ENCODE results near the gene GAGE2A.
"Not testable (repeated sequence)": the region's sequence is repeated elsewhere in the genome, so short reads cannot be mapped to it uniquely, and the experiment has no call there.

The GAGE2A gene, protein sequence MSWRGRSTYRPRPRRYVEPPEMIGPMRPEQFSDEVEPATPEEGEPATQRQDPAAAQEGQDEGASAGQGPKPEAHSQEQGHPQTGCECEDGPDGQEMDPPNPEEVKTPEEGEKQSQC

DNA sequence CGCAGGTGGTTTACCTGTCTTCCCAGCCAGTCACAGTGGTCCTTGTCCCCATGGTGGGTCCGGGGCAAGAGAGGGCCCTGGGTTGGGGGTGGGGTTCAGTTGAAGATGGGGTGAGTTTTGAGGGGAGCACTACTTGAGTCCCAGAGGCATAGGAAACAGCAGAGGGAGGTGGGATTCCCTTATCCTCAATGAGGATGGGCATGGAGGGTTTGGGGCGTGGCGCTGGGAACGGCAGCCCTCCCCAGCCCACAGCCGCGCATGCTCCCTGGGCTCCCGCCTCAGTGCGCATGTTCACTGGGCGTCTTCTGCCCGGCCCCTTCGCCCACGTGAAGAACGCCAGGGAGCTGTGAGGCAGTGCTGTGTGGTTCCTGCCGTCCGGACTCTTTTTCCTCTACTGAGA is at the start of gene GAGE2A:
GAGE2A (plus strand) TSS at position 301 of the 400 bp plus-strand sequence. CDS start 1,155 bp downstream, outside the sequence.
- not testable (repeated sequence) for H2AFZ ChIP-seq (ENCODE audit: low read depth, low read length); H3K4me2 ChIP-seq (ENCODE audit: low read length); H3K27ac ChIP-seq (ENCODE audit: low read length); H3K9me3 ChIP-seq (ENCODE audit: insufficient read depth, low read length); H4K20me1 ChIP-seq (ENCODE audit: insufficient read depth, low read length); H3K79me2 ChIP-seq (ENCODE audit: low read length); H3K27me3 ChIP-seq (ENCODE audit: low read depth, low read length); H3K36me3 ChIP-seq (replicated peaks; ENCODE audit: low read depth, low read length); H3K4me1 ChIP-seq (ENCODE audit: low read length); H3K4me3 ChIP-seq (ENCODE audit: low read length); H3K9ac ChIP-seq (ENCODE audit: low read length)

GRCh38 chrX:49541433-49541832 is 47.9 kb upstream of the GAGE2A start, which contains the start of gene GAGE12D:
Gene GAGE12D (plus strand): TSS chrX:49541733. CDS start chrX:49542888, 1,155 bp downstream.
- not testable (repeated sequence) for H4K20me1 ChIP-seq (ENCODE audit: insufficient read depth, low read length); H3K4me3 ChIP-seq (ENCODE audit: low read length); H3K9me3 ChIP-seq (ENCODE audit: insufficient read depth, low read length)

DNA sequence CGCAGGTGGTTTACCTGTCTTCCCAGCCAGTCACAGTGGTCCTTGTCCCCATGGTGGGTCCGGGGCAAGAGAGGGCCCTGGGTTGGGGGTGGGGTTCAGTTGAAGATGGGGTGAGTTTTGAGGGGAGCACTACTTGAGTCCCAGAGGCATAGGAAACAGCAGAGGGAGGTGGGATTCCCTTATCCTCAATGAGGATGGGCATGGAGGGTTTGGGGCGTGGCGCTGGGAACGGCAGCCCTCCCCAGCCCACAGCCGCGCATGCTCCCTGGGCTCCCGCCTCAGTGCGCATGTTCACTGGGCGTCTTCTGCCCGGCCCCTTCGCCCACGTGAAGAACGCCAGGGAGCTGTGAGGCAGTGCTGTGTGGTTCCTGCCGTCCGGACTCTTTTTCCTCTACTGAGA is 38.3 kb upstream of the GAGE2A start, which contains the start of gene GAGE12E:
GAGE12E (plus strand) TSS at position 301 of the 400 bp plus-strand sequence. CDS start 1,155 bp downstream, outside the sequence.
- not testable (repeated sequence) for H3K4me3 ChIP-seq (ENCODE audit: low read length); H3K27me3 ChIP-seq (ENCODE audit: low read depth, low read length)

More at GRCh38 chrX:49541433-49541832, 47.9 kb upstream of the GAGE2A start, which contains the start of gene GAGE12D:
- H3K36me3 ChIP-seq (replicated peaks; ENCODE audit: low read depth, low read length); H3K4me2 ChIP-seq (ENCODE audit: low read length); H3K9ac ChIP-seq (ENCODE audit: low read length); H2AFZ ChIP-seq (ENCODE audit: low read depth, low read length); H3K27ac ChIP-seq (ENCODE audit: low read length); H3K79me2 ChIP-seq (ENCODE audit: low read length); H3K27me3 ChIP-seq (ENCODE audit: low read depth, low read length); H3K4me1 ChIP-seq (ENCODE audit: low read length): not testable (repeated sequence)

DNA sequence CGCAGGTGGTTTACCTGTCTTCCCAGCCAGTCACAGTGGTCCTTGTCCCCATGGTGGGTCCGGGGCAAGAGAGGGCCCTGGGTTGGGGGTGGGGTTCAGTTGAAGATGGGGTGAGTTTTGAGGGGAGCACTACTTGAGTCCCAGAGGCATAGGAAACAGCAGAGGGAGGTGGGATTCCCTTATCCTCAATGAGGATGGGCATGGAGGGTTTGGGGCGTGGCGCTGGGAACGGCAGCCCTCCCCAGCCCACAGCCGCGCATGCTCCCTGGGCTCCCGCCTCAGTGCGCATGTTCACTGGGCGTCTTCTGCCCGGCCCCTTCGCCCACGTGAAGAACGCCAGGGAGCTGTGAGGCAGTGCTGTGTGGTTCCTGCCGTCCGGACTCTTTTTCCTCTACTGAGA is 28.8 kb upstream of the GAGE2A start, which contains the start of gene GAGE12F:
GAGE12F (plus strand) TSS at position 301 of the 400 bp plus-strand sequence. CDS start 1,155 bp downstream, outside the sequence.
- not testable (repeated sequence) for H3K36me3 ChIP-seq (replicated peaks; ENCODE audit: low read depth, low read length); H3K27ac ChIP-seq (ENCODE audit: low read length); H3K4me3 ChIP-seq (ENCODE audit: low read length); H3K9me3 ChIP-seq (ENCODE audit: insufficient read depth, low read length); H2AFZ ChIP-seq (ENCODE audit: low read depth, low read length); H3K4me2 ChIP-seq (ENCODE audit: low read length); H3K4me1 ChIP-seq (ENCODE audit: low read length); H4K20me1 ChIP-seq (ENCODE audit: insufficient read depth, low read length); H3K79me2 ChIP-seq (ENCODE audit: low read length); H3K9ac ChIP-seq (ENCODE audit: low read length); H3K27me3 ChIP-seq (ENCODE audit: low read depth, low read length)

More for the DNA sequence above, 38.3 kb upstream of the GAGE2A start, which contains the start of gene GAGE12E:
- not testable (repeated sequence) for H3K9me3 ChIP-seq (ENCODE audit: insufficient read depth, low read length); H3K9ac ChIP-seq (ENCODE audit: low read length); H3K36me3 ChIP-seq (replicated peaks; ENCODE audit: low read depth, low read length); H2AFZ ChIP-seq (ENCODE audit: low read depth, low read length); H3K4me1 ChIP-seq (ENCODE audit: low read length); H3K79me2 ChIP-seq (ENCODE audit: low read length); H3K27ac ChIP-seq (ENCODE audit: low read length); H4K20me1 ChIP-seq (ENCODE audit: insufficient read depth, low read length); H3K4me2 ChIP-seq (ENCODE audit: low read length)

DNA sequence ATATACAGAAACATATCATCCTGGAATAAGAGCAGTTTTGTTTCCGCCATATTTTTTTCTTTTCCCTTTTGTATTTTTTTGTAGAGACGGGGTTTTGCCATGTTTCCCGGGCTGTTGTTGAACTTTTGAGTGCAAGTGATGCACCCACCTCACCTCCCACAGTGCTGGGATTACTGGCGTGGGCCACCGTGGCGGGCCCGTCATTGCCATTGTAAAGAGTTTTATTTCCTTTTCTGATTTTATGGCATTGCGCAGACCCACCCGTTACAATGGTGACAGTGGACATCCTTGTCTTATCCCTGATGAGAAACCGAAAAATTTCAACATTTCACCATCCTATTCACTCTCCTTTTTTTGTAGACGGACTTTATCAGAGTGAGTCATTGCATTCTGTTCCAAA is 20.6 kb upstream of the GAGE2A start:
- not testable (repeated sequence) for H2AFZ ChIP-seq (ENCODE audit: low read depth, low read length); H3K36me3 ChIP-seq (replicated peaks; ENCODE audit: low read depth, low read length); H3K9me3 ChIP-seq (ENCODE audit: insufficient read depth, low read length); H3K27ac ChIP-seq (ENCODE audit: low read length); H3K4me1 ChIP-seq (ENCODE audit: low read length); H3K4me2 ChIP-seq (ENCODE audit: low read length); H3K4me3 ChIP-seq (ENCODE audit: low read length); H4K20me1 ChIP-seq (ENCODE audit: insufficient read depth, low read length); H3K9ac ChIP-seq (ENCODE audit: low read length); H3K79me2 ChIP-seq (ENCODE audit: low read length); H3K27me3 ChIP-seq (ENCODE audit: low read depth, low read length)

DNA sequence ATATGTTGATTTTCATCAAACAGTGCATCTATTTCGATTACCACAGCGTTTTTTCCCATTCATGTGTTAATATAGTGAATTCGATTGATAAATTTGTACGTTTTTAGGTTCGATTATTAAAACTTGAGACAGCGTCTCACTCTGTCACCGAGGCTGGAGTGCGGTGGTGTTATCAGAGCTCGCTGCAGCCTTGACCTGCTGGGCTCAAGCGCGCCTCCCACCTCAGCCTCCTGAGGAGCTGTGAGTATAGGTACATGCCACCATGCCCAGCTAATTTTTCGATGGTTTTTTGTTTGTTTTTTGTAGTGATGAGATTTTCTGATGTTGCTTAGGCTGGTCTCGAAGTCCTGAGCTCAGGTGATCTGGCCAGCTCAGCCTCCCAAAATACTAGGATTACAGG is 20.1 kb upstream of the GAGE2A start:
- not testable (repeated sequence) for H3K4me3 ChIP-seq (ENCODE audit: low read length); H3K4me2 ChIP-seq (ENCODE audit: low read length); H3K27me3 ChIP-seq (ENCODE audit: low read depth, low read length); H3K4me1 ChIP-seq (ENCODE audit: low read length); H3K9me3 ChIP-seq (ENCODE audit: insufficient read depth, low read length); H3K27ac ChIP-seq (ENCODE audit: low read length); H3K36me3 ChIP-seq (replicated peaks; ENCODE audit: low read depth, low read length); H2AFZ ChIP-seq (ENCODE audit: low read depth, low read length); H4K20me1 ChIP-seq (ENCODE audit: insufficient read depth, low read length); H3K9ac ChIP-seq (ENCODE audit: low read length); H3K79me2 ChIP-seq (ENCODE audit: low read length)

GRCh38 chrX:49570100-49570499 is 19.2 kb upstream of the GAGE2A start, which contains the start of gene GAGE12G:
Gene GAGE12G (plus strand): TSS chrX:49570400. CDS start chrX:49571555, 1,155 bp downstream.
- not testable (repeated sequence) for H3K79me2 ChIP-seq (ENCODE audit: low read length)

DNA sequence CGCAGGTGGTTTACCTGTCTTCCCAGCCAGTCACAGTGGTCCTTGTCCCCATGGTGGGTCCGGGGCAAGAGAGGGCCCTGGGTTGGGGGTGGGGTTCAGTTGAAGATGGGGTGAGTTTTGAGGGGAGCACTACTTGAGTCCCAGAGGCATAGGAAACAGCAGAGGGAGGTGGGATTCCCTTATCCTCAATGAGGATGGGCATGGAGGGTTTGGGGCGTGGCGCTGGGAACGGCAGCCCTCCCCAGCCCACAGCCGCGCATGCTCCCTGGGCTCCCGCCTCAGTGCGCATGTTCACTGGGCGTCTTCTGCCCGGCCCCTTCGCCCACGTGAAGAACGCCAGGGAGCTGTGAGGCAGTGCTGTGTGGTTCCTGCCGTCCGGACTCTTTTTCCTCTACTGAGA is 9.6 kb upstream of the GAGE2A start, which contains the start of gene GAGE12H:
GAGE12H (plus strand) TSS at position 301 of the 400 bp plus-strand sequence. CDS start 1,155 bp downstream, outside the sequence.
- H3K4me1 ChIP-seq (ENCODE audit: low read length); H2AFZ ChIP-seq (ENCODE audit: low read depth, low read length); H3K9ac ChIP-seq (ENCODE audit: low read length); H3K27me3 ChIP-seq (ENCODE audit: low read depth, low read length); H3K27ac ChIP-seq (ENCODE audit: low read length); H3K4me3 ChIP-seq (ENCODE audit: low read length); H4K20me1 ChIP-seq (ENCODE audit: insufficient read depth, low read length); H3K4me2 ChIP-seq (ENCODE audit: low read length); H3K9me3 ChIP-seq (ENCODE audit: insufficient read depth, low read length); H3K79me2 ChIP-seq (ENCODE audit: low read length); H3K36me3 ChIP-seq (replicated peaks; ENCODE audit: low read depth, low read length): not testable (repeated sequence)

More at GRCh38 chrX:49570100-49570499, 19.2 kb upstream of the GAGE2A start, which contains the start of gene GAGE12G:
- H3K4me2 ChIP-seq (ENCODE audit: low read length); H3K27ac ChIP-seq (ENCODE audit: low read length); H3K9me3 ChIP-seq (ENCODE audit: insufficient read depth, low read length); H3K27me3 ChIP-seq (ENCODE audit: low read depth, low read length); H3K36me3 ChIP-seq (replicated peaks; ENCODE audit: low read depth, low read length); H3K4me3 ChIP-seq (ENCODE audit: low read length); H4K20me1 ChIP-seq (ENCODE audit: insufficient read depth, low read length); H3K4me1 ChIP-seq (ENCODE audit: low read length); H2AFZ ChIP-seq (ENCODE audit: low read depth, low read length); H3K9ac ChIP-seq (ENCODE audit: low read length): not testable (repeated sequence)

GRCh38 chrX:49589769-49590478 is 628 bp downstream of the GAGE2A start:
- not testable (repeated sequence) for H3K4me1 ChIP-seq (ENCODE audit: low read length); H3K4me3 ChIP-seq (ENCODE audit: low read length); H3K4me2 ChIP-seq (ENCODE audit: low read length); H3K9ac ChIP-seq (ENCODE audit: low read length); H3K27ac ChIP-seq (ENCODE audit: low read length); H3K36me3 ChIP-seq (replicated peaks; ENCODE audit: low read depth, low read length); H3K9me3 ChIP-seq (ENCODE audit: insufficient read depth, low read length); H4K20me1 ChIP-seq (ENCODE audit: insufficient read depth, low read length); H3K27me3 ChIP-seq (ENCODE audit: low read depth, low read length); H3K79me2 ChIP-seq (ENCODE audit: low read length); H2AFZ ChIP-seq (ENCODE audit: low read depth, low read length)

Measured in OCI-LY3 (cell line).